Skin epidermis (tissue), 12 donors: ENCODE results near the gene MACROD2.

ENCODE experiments used
- H3K27ac ChIP-seq, 21 experiments: fragments of 200-600 bp; sonication (generic) in 11 of 21; one replicate each; pipeline ENCODE4 v1.5.0; 2020; ENCODE audit warnings: mild to moderate bottlenecking in 3 of 21, inconsistent platforms in 2 of 21, moderate library complexity in 2 of 21
- H3K4me3 ChIP-seq, 7 experiments: fragments of 200-600 bp; sonication (generic) in 2 of 7; one replicate each; pipeline ENCODE4 v1.5.0; 2020; ENCODE audit warnings: inconsistent platforms in 2 of 7, mild to moderate bottlenecking in 2 of 7, moderate library complexity in 1 of 7

MACROD2 gene

DNA sequence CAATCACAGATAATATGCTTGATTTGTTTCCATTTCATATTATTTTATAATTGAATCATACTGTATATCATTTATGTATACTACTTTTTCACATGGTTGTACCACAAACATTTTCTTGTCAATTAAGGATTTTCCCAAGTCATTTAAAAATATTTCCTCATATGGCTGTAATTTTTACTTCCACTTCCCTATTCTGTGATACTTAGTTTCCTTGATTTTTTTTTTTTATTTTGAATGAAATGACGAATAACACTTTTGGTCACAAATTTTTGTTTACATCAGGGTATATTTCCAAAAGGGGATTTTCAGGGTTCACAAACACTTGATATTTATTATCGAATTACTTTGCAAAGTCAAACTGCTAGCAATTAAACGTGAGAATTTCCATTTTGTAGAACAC, 2062.3 kb downstream of the MACROD2 start:
- Histone ChIP-seq H3K27ac (no peak overlapping the region), H3K4me3 (no peak overlapping the region)

- Histone ChIP-seq H3K4me3 (no peak overlapping the region), H3K27ac (no peak overlapping the region)
Observed at GRCh38 chr20:16058268-16058667, 2063.0 kb downstream of the MACROD2 start.

GRCh38 chr20:16059841-16060240, 2064.5 kb downstream of the MACROD2 start:
- H3K27ac ChIP-seq: no peak overlapping the region
- no peak overlapping the region for H3K4me3 ChIP-seq

DNA sequence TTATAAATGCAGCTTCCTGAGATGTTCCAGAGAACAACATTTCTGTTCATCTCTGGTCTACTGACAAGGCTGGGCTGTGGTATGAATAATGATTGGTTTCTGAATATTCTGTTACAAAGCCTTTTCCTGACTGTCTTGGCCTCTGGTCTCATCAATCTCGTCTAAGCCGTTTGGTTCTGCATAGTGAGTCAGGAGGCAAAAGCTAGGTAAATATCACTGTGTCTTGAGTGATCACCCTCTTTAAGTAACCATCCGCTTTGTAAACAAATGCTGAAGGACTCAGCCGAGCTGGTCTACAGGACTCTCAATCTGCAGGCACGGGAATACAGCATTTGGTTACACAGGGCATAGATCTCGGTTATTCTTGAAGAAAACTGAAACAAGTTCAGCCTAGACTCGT, 2066.0 kb downstream of the MACROD2 start:
- no peak overlapping the region for H3K4me3 ChIP-seq
- H3K27ac ChIP-seq: no peak overlapping the region

DNA sequence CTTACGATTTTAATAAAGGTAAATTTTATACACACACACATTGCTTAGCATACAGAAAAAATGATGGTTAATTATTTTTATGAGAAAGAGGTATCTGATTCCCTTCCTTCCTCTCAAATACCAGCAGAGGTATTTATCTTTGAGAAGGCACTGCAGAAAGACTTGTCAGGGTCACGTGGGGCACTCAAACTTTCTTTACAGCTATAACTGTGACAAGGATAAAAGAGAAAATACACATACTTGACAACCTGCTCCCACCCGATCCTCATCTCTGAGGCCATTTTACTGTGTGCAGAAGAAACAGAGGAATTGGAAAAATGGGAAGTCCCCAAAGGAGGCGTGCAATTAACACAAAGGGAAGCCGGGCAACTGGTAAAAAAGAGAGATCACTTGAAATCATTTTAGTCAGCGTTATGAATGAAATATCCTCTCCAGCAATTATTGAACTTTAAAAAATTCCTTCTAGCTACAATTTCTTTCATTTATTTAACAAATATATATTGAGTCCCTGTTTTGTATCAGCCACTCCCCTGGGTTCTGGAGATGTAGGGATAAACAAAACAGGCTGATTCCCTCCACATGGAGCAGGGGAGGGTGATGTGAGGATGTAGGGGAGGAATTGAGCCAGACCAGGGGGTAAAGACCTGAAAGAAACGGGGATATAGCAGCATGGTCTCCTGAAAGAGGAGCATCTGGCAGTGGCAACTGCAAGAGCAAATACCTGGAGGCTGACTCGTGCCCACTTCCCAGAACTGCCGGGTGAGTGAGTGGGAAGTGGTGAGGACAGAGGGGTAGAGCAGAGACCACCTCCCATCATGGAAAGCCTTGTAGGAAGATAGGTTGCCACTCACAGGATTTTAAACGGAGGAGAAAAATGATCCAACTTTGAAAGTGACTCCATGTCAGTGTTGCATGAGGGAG, 2067.6 kb downstream of the MACROD2 start:
- Histone ChIP-seq H3K4me3 (no peak overlapping the region), H3K27ac (no peak overlapping the region)

GRCh38 chr20:16063881-16064280, 2068.6 kb downstream of the MACROD2 start:
- Histone ChIP-seq H3K27ac (peak overlapping the region in 2 of 21 experiments; percentile 26 to 32), H3K4me3 (no peak overlapping the region)

DNA sequence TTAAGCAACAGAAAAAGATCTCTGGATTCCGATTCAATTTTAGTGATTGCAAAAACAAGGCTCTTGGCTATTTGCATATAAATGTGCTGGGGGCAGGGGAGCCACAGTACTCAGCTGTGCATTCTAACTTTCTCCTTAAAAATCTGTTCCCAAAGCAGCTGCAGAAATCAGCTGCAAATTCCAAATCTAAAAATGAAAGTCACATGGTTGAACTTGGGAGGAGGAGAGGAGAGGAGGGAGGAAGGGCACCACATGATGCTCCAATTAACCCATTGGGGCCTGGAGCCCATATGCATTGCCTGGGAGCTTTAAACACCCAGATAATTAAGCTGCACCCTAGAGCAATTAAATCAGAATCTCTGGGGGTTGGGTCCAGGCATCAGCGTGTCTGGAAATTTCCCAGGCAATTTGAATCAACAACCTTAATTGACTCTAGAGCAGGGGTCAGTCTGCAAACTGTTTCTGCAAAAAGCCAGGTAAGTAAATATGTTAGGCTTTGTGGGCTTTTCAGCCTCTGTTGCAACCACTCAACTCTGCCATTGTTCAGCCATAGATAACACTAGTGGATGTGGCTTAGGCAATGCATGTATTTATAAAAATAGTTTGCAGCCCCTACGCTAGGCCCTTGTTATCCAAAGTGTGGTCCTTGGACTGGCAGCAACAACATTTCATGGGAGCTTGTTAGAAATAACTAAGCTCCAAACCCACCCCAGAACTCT, 2069.8 kb downstream of the MACROD2 start:
- H3K27ac ChIP-seq: no peak overlapping the region
- no peak overlapping the region for H3K4me3 ChIP-seq

DNA sequence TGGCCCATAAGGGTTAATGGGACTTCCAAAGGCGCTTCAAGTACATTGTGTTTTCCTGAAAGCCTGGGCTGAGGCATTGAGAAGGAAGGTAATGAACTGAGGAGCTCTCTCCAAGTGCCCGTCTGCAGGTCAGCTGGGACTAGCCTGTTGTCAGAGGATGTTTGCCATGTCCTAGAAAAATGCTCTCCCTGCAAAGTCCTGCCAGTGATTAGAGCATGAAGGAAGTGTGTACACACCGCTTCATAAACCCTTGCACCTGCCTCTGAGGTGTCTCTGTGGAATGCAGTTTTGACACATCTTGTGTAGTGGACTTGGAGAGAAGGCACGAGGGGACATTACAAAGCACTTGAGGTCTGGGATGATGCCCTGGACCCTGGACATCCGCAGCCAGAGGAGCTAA, 2071.3 kb downstream of the MACROD2 start:
- Histone ChIP-seq H3K27ac (no peak overlapping the region), H3K4me3 (no peak overlapping the region)

GRCh38 chr20:16069389-16070010, 2074.2 kb downstream of the MACROD2 start:
- H3K27ac ChIP-seq: no peak overlapping the region
- no peak overlapping the region for H3K4me3 ChIP-seq

DNA sequence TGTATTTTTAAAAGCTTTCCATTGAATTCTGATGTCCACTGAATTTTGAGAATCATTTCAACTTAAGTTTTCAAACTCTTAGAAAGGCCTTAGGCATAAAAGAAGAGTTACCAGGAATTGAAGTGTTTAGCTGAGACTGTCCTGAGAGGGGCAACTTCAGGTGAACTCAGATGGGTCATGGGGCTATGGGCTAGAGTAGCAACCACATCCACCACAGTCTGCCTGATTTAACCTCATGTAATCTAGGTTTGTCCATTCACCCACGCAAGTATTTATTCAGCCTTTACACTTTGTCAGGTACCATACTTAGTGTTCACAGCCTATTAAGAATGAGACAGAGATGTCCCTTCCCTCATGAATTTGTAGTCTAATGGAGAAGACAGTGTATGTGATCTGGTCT, 2076.9 kb downstream of the MACROD2 start:
- Histone ChIP-seq H3K27ac (no peak overlapping the region), H3K4me3 (no peak overlapping the region)

GRCh38 chr20:16078172-16078898, 2083.0 kb downstream of the MACROD2 start:
- H3K27ac ChIP-seq: no peak overlapping the region
- no peak overlapping the region for H3K4me3 ChIP-seq

- H3K27ac ChIP-seq: no peak overlapping the region
- no peak overlapping the region for H3K4me3 ChIP-seq
Observed at GRCh38 chr20:16081421-16081820, 2086.1 kb downstream of the MACROD2 start.

- H3K4me3 ChIP-seq: no peak overlapping the region
- H3K27ac ChIP-seq: no peak overlapping the region
Observed at GRCh38 chr20:16082051-16082550, 2086.8 kb downstream of the MACROD2 start.

GRCh38 chr20:16083639-16084280, 2088.4 kb downstream of the MACROD2 start:
- no peak overlapping the region for H3K27ac ChIP-seq
- no peak overlapping the region for H3K4me3 ChIP-seq

GRCh38 chr20:16095226-16095625, 2099.9 kb downstream of the MACROD2 start:
- Histone ChIP-seq H3K4me3 (no peak overlapping the region), H3K27ac (no peak overlapping the region)

DNA sequence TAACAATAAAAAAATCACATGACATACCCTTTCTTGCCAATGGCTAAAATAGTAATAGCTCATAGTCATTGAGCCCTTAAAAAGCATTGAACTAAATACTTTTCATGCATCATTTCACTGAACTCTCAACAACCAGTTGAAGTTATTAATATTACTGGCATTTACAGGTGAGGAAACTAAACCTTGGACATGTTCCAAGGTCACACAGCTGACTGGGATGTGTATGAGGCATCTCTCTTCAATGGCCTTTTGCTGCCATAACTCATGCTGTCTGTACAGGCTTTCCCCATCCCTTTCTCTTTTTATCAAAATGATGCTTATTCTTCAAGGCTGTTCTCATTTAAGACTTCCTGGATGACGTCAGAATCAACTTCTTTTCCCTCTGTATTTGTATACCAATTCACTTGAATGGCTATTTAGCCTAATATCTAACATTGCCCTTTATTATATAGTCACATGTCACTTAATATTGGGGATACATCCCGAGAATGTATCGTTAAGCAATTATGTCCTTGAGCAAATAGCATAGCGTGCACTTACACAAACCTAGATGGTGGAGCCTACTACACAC, 2101.5 kb downstream of the MACROD2 start:
- H3K4me3 ChIP-seq: no peak overlapping the region
- no peak overlapping the region for H3K27ac ChIP-seq

DNA sequence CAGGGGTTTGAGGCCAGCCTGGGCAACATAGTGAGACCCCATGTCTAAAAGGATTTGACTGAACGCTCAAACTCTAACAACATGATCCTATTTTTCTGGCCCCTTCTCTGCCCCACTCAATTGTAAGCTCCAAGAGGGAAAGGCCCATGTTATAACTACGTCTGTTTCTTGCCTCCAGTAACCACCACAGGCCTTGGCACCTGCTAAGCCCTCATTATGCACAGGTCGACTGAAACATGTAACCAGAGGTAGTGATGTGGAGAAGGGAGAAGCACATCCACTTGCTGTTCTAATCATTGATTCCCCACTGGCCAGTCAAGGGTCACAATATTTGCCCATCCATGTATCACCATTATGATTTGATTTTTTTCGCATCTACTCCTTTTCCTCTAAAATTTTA, 2102.5 kb downstream of the MACROD2 start:
- Histone ChIP-seq H3K4me3 (no peak overlapping the region), H3K27ac (no peak overlapping the region)

DNA sequence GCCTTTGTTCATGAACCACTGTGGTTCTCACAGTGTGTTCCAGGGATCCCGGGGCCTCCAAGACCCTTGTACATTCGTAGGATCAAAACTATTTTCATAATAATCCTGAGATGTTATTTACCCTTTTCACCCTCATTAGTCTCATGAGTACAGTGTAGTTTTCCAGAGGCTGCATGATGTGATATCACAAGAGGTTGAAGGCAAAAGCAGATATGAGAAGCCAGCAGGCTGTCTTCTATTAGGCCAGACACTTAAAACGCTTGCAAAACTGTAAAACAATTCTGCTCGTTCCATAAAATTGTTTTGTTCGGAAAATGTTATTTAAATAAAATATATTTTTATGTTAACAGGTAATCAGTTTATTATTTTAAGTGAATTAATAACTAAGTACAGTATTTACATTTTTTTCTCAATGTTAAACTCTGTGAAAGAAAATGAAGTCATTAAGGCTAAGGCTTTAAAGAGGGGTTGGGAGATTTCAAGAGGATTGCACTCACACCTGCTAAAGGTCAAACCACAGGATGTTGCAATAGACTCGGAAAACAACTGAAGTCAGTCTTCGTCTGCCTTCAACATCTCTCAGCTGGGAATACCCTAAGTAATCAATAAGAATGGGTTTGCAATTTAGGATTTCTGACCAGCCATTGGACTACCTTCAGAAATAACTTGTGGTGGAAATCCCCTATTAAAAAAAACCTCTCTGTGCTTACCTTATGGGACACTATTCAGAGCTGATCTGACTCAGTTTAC, 2103.7 kb downstream of the MACROD2 start:
- no peak overlapping the region for H3K4me3 ChIP-seq
- H3K27ac ChIP-seq: no peak overlapping the region
